ENCODE data around the gene SH3RF2.

The SH3RF2 gene

DNA sequence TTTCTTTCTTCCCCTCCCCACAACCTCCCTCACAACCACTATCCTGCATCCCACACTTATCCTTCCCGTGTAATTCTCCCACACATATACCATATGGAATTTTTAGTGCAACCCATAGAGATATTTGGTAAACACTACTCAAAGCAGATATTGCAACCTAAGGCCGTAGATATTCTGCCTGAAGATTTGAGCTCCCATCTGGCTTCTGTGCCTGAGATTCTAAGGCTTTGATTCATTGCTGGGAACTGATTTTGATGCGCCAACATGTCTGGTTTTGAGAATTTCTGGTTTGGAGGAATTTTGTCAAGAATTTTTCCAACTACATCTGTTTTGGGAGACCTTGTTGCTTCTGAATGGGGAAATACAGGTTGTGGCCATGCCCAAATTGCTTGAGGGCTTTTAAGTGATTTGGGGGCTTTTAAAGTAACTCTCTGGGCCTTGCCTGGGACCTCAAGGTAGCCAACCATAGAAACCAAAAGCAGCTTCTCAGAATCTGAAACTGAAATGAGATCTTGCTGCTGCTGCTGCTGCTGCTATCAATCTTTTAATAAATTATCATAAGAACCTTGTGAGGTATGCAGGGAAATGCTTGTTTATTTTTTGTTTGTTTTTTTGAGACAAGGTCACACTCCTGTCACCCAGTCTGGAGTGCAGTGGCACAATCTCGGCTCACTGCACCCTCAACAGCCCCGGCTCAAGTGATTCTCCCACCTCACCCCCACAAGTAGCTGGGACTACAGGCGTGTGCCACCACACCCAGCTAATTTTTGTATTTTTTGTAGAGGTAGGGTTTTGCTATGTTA is 132.8 kb downstream of the SH3RF2 start:
- Histone ChIP-seq H3K27me3 (ENCODE audit: control insufficient read depth in 1 of 2, insufficient read depth in 2 of 2, low read length in 2 of 2) (no peaks in the 10 kb centered on the region), H3K36me3 (ENCODE audit: control insufficient read depth in 2 of 2, insufficient read depth in 2 of 2, low read length in 2 of 2) (no peaks in the 10 kb centered on the region), H3K27ac (ENCODE audit: low read length) (no peak overlapping the region), H3K9me3 (ENCODE audit: control insufficient read depth in 2 of 2, low read length in 2 of 2) (no peaks in the 10 kb centered on the region), H3K4me1 (ENCODE audit: control insufficient read depth, insufficient read depth, low read length) (peaks cover 3% of the 10 kb centered on the region), H3K9ac (ENCODE audit: low read length in 2 of 2) (no peak overlapping the region), H3K4me3 (ENCODE audit: low read length in 2 of 2) (no peak overlapping the region)

- no peaks in the 10 kb centered on the region for H3K27me3 ChIP-seq (ENCODE audit: control insufficient read depth in 1 of 2, insufficient read depth in 2 of 2, low read length in 2 of 2)
- no peak overlapping the region for H3K4me3 ChIP-seq (ENCODE audit: low read length in 2 of 2)
- no peak overlapping the region for H3K9ac ChIP-seq (ENCODE audit: low read length in 2 of 2)
- peaks cover 3% of the 10 kb centered on the region for H3K4me1 ChIP-seq (ENCODE audit: control insufficient read depth, insufficient read depth, low read length)
- no peak overlapping the region for H3K27ac ChIP-seq (ENCODE audit: low read length)
- no peaks in the 10 kb centered on the region for H3K36me3 ChIP-seq (ENCODE audit: control insufficient read depth in 2 of 2, insufficient read depth in 2 of 2, low read length in 2 of 2)
- no peaks in the 10 kb centered on the region for H3K9me3 ChIP-seq (ENCODE audit: control insufficient read depth in 2 of 2, low read length in 2 of 2)
These were observed 133.4 kb downstream of the SH3RF2 start for GRCh38 chr5:146069780-146070099.

DNA sequence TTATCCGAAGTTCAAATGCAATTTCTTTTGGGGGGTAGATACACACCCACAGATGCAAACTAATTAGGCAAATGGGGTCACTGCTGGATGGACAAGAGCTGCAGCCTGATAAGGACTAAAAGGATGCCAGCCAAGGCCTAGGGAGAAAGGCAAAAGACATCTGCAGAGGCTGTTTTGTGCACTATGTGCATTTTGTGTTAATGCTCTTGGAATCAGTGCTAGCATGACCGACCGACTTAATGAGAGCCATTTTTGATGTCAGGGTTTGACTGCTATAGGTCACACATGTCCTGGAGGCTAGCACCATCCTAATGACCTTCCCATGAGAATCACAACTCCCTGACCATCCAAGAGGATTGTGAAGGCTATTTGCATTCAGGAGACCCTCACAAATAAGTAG is 134.4 kb downstream of the SH3RF2 start:
- H3K9ac ChIP-seq (ENCODE audit: low read length in 2 of 2) = no peak overlapping the region
- no peaks in the 10 kb centered on the region for H3K9me3 ChIP-seq (ENCODE audit: control insufficient read depth in 2 of 2, low read length in 2 of 2)
- peaks cover 3% of the 10 kb centered on the region for H3K4me1 ChIP-seq (ENCODE audit: control insufficient read depth, insufficient read depth, low read length)
- H3K36me3 ChIP-seq (ENCODE audit: control insufficient read depth in 2 of 2, insufficient read depth in 2 of 2, low read length in 2 of 2) = no peaks in the 10 kb centered on the region
- no peaks in the 10 kb centered on the region for H3K27me3 ChIP-seq (ENCODE audit: control insufficient read depth in 1 of 2, insufficient read depth in 2 of 2, low read length in 2 of 2)
- H3K4me3 ChIP-seq (ENCODE audit: low read length in 2 of 2) = no peak overlapping the region
- H3K27ac ChIP-seq (ENCODE audit: low read length) = no peak overlapping the region

DNA sequence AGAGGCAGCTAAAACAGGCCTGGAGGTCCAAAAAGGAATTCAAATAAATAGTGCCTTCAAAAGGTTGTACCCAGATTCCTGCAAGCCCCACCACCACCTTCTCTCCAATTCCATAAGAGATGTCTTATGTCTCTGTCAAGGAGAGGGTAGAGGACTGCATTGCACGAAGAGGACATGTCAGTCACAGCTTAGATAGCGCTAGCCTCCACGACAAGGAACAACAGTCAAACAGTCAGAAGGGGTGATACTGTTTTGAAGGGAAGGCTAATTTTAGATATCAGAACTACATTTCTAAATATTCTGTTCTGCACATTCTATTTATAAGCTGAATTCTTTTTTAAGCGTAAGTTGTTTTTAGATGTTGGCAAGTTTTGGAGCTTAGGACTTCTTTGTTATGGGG is 134.8 kb downstream of the SH3RF2 start:
- Histone ChIP-seq H3K27me3 (ENCODE audit: control insufficient read depth in 1 of 2, insufficient read depth in 2 of 2, low read length in 2 of 2) (no peaks in the 10 kb centered on the region), H3K27ac (ENCODE audit: low read length) (no peak overlapping the region), H3K36me3 (ENCODE audit: control insufficient read depth in 2 of 2, insufficient read depth in 2 of 2, low read length in 2 of 2) (no peaks in the 10 kb centered on the region), H3K9ac (ENCODE audit: low read length in 2 of 2) (no peak overlapping the region), H3K4me1 (ENCODE audit: control insufficient read depth, insufficient read depth, low read length) (peaks cover 3% of the 10 kb centered on the region), H3K9me3 (ENCODE audit: control insufficient read depth in 2 of 2, low read length in 2 of 2) (no peaks in the 10 kb centered on the region), H3K4me3 (ENCODE audit: low read length in 2 of 2) (no peak overlapping the region)

DNA sequence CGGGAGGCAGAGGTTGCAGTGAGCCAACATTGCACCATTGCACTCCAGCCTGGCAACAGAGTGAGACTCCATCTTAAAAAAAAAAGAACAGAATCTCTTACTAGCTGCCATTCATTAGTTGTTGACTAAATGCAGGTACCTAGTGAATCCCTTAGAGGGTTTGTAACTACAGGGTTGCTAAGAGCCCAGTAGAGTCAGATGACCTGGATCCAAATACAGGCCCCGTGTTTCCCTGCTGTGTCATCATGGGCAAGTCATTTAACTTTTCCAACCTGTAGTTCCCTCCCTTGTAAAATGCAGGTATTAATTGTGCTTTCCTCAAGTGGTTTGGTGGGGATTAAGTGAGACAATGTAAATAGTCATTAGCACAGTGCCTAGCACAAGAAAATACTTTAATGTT is 136.2 kb downstream of the SH3RF2 start:
- H3K27ac ChIP-seq (ENCODE audit: low read length) = no peak overlapping the region
- H3K27me3 ChIP-seq (ENCODE audit: control insufficient read depth in 1 of 2, insufficient read depth in 2 of 2, low read length in 2 of 2) = peaks cover 0 to 2% of the 10 kb centered on the region in 2 donors
- H3K4me1 ChIP-seq (ENCODE audit: control insufficient read depth, insufficient read depth, low read length) = peaks cover 3% of the 10 kb centered on the region
- H3K36me3 ChIP-seq (ENCODE audit: control insufficient read depth in 2 of 2, insufficient read depth in 2 of 2, low read length in 2 of 2) = no peaks in the 10 kb centered on the region
- H3K9ac ChIP-seq (ENCODE audit: low read length in 2 of 2) = no peak overlapping the region
- no peak overlapping the region for H3K4me3 ChIP-seq (ENCODE audit: low read length in 2 of 2)
- no peaks in the 10 kb centered on the region for H3K9me3 ChIP-seq (ENCODE audit: control insufficient read depth in 2 of 2, low read length in 2 of 2)

DNA sequence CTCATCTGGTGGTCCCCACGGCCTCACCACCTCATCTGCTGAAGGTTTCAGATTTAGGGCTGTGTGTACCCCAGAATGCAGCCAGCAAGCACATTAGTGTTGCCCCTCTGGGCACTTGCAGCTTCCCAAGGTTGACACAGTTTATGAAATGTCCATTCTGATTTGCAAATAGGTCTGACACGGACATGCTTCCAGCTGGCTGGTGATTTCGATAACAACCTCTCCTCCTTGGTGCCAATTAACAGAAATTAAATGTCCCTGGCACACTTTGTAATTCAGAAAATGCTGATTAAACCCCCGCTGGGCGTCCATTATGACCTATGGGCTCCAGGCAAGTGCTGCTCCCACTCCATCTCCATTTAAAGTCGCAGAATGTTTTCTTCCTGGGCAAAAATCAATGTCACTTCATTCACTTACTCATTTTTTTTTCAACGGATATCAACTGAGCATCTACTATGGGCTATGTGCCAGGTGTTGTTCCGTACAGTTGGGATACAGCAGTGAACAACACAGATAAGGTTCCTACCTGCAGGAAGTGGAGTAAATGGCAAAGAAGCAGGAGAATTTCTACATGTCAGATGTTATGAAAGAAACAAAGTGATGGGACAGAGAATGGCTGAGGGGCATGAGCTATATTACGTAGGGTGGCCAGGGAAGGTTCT is 137.0 kb downstream of the SH3RF2 start:
- Histone ChIP-seq H3K9ac (ENCODE audit: low read length in 2 of 2) (no peak overlapping the region), H3K4me3 (ENCODE audit: low read length in 2 of 2) (no peak overlapping the region), H3K27ac (ENCODE audit: low read length) (no peak overlapping the region), H3K4me1 (ENCODE audit: control insufficient read depth, insufficient read depth, low read length) (peaks cover 3% of the 10 kb centered on the region), H3K27me3 (ENCODE audit: control insufficient read depth in 1 of 2, insufficient read depth in 2 of 2, low read length in 2 of 2) (peaks cover 0 to 2% of the 10 kb centered on the region in 2 donors), H3K36me3 (ENCODE audit: control insufficient read depth in 2 of 2, insufficient read depth in 2 of 2, low read length in 2 of 2) (no peaks in the 10 kb centered on the region), H3K9me3 (ENCODE audit: control insufficient read depth in 2 of 2, low read length in 2 of 2) (peaks cover 0 to under 1% of the 10 kb centered on the region in 2 donors)

DNA sequence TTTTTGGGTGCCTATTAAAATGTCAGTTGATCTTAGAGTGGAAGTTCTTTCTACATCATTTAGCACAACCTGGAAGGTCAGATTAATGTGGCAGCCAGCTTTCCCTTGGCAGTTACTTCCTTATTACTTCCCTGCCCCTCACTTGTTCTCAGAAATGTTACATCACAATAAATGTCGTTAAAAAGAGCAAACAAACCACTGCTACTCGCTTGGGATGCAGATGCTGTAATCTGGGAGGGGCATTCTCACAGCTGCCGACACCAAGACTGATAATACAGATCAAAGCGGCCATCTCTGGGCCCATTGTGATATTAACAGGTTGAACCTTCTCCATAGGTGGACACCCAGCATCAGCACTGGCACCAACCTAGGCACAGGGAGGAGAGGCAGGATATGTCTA is 139.7 kb downstream of the SH3RF2 start:
- Histone ChIP-seq H3K27me3 (ENCODE audit: control insufficient read depth in 1 of 2, insufficient read depth in 2 of 2, low read length in 2 of 2) (peaks cover 0 to 2% of the 10 kb centered on the region in 2 donors), H3K27ac (ENCODE audit: low read length) (no peak overlapping the region), H3K4me3 (ENCODE audit: low read length in 2 of 2) (no peak overlapping the region)

DNA sequence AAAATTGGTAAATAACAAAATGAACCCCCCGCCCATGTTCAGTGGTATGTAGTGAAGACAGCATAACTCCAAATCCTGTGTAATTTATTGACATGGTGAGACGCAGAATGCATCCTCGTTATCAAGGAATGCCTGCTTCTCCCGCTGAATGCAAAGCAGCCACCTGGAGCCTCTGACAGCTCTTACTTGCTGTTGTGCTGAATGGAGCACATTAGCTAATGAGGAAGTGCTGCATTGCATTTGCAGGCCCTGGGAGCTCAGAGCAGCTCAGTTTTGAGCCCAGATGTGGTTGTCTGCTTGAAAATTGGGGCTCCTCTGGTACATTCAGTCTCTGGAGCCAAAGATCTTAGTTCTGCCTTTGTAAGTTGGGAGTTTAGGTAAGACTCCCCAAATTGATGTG is 140.1 kb downstream of the SH3RF2 start:
- Histone ChIP-seq H3K9me3 (ENCODE audit: control insufficient read depth in 2 of 2, low read length in 2 of 2) (peaks cover 0 to 2% of the 10 kb centered on the region in 2 donors), H3K27ac (ENCODE audit: low read length) (no peak overlapping the region), H3K27me3 (ENCODE audit: control insufficient read depth in 1 of 2, insufficient read depth in 2 of 2, low read length in 2 of 2) (peaks cover 0 to 2% of the 10 kb centered on the region in 2 donors), H3K4me3 (ENCODE audit: low read length in 2 of 2) (no peak overlapping the region), H3K4me1 (ENCODE audit: control insufficient read depth, insufficient read depth, low read length) (no peaks in the 10 kb centered on the region), H3K9ac (ENCODE audit: low read length in 2 of 2) (no peak overlapping the region), H3K36me3 (ENCODE audit: control insufficient read depth in 2 of 2, insufficient read depth in 2 of 2, low read length in 2 of 2) (no peaks in the 10 kb centered on the region)

More for the DNA sequence above, 139.7 kb downstream of the SH3RF2 start:
- H3K9me3 ChIP-seq (ENCODE audit: control insufficient read depth in 2 of 2, low read length in 2 of 2) = peaks cover 0 to 2% of the 10 kb centered on the region in 2 donors
- no peaks in the 10 kb centered on the region for H3K4me1 ChIP-seq (ENCODE audit: control insufficient read depth, insufficient read depth, low read length)
- H3K9ac ChIP-seq (ENCODE audit: low read length in 2 of 2) = no peak overlapping the region
- no peaks in the 10 kb centered on the region for H3K36me3 ChIP-seq (ENCODE audit: control insufficient read depth in 2 of 2, insufficient read depth in 2 of 2, low read length in 2 of 2)

- no peaks in the 10 kb centered on the region for H3K36me3 ChIP-seq (ENCODE audit: control insufficient read depth in 2 of 2, insufficient read depth in 2 of 2, low read length in 2 of 2)
- H3K9ac ChIP-seq (ENCODE audit: low read length in 2 of 2) = no peak overlapping the region
- no peak overlapping the region for H3K4me3 ChIP-seq (ENCODE audit: low read length in 2 of 2)
- no peak overlapping the region for H3K27ac ChIP-seq (ENCODE audit: low read length)
- no peaks in the 10 kb centered on the region for H3K4me1 ChIP-seq (ENCODE audit: control insufficient read depth, insufficient read depth, low read length)
- peaks cover 0 to 2% of the 10 kb centered on the region in 2 donors for H3K9me3 ChIP-seq (ENCODE audit: control insufficient read depth in 2 of 2, low read length in 2 of 2)
- H3K27me3 ChIP-seq (ENCODE audit: control insufficient read depth in 1 of 2, insufficient read depth in 2 of 2, low read length in 2 of 2) = peaks cover 2 to 6% of the 10 kb centered on the region in 2 donors
These were observed 142.2 kb downstream of the SH3RF2 start for GRCh38 chr5:146078566-146078965.

- Histone ChIP-seq H3K27me3 (ENCODE audit: control insufficient read depth in 1 of 2, insufficient read depth in 2 of 2, low read length in 2 of 2) (peaks cover 2 to 6% of the 10 kb centered on the region in 2 donors), H3K9ac (ENCODE audit: low read length in 2 of 2) (no peak overlapping the region), H3K9me3 (ENCODE audit: control insufficient read depth in 2 of 2, low read length in 2 of 2) (peaks cover 0 to 2% of the 10 kb centered on the region in 2 donors), H3K4me1 (ENCODE audit: control insufficient read depth, insufficient read depth, low read length) (no peaks in the 10 kb centered on the region), H3K27ac (ENCODE audit: low read length) (no peak overlapping the region), H3K36me3 (ENCODE audit: control insufficient read depth in 2 of 2, insufficient read depth in 2 of 2, low read length in 2 of 2) (no peaks in the 10 kb centered on the region), H3K4me3 (ENCODE audit: low read length in 2 of 2) (no peak overlapping the region)
These were observed 143.5 kb downstream of the SH3RF2 start for GRCh38 chr5:146079695-146080373.
